Endothelial cell of umbilical vein (primary cell): Measurements from ENCODE around the gene BCAS3. TPM values are rescaled to one million over a fixed set of nuclear protein-coding genes. Genes with fewer than 3 reads are reported as not detected.

Experiments used
- BruUV-seq: library from RNA; stranded (reverse); fragments of 400-500 nt; replicated peaks from 2 replicates; lab custom pipeline; 2021; lab: Mats Ljungman, UMichigan
- CTCF ChIA-PET: fragments of 300-600, 350-600 bp; sonication (Branson Sonifier 250); formaldehyde crosslinking; loops from one replicate; lab custom pipeline; 2021; ENCODE audit warnings: antibody characterized with exemption, inconsistent platforms; lab: Charles Lee
- POLR2A ChIA-PET: fragments of 300-600, 350-600 bp; sonication (Branson Sonifier 250); formaldehyde crosslinking; loops from one replicate; lab custom pipeline; 2021; ENCODE audit warnings: antibody characterized with exemption, inconsistent platforms; lab: Charles Lee
- DNase-seq: peaks from one replicate; pipeline ENCODE4 v3.0.0-alpha.2; 2011; ENCODE audit warnings: low read depth, low spot score
- FAIRE-seq: peaks from 2 replicates; lab custom pipeline; 2011; peaks lifted over from hg19 to GRCh38; lab: Jason Lieb, UNC
- H2AFZ ChIP-seq: 2 replicates; pipeline ENCODE4 v1.6.0; 2012; ENCODE audit warnings: low read depth, low read length, control low read depth, inconsistent platforms
- H3K27ac ChIP-seq: 2 replicates; pipeline ENCODE4 v1.5.1; 2011; ENCODE audit warnings: low read depth, mild to moderate bottlenecking, control low read depth, low read length, moderate library complexity; ENCODE audit not compliant: insufficient read depth
- H3K27me3 ChIP-seq, 2 experiments: 2 replicates each; pipeline versions ENCODE4 v1.6.0 to v1.6.1; 2011; ENCODE audit warnings: low read length in 2 of 2, mixed read lengths in 1 of 2; ENCODE audit not compliant: control insufficient read depth in 2 of 2, insufficient read depth in 2 of 2
- H3K36me3 ChIP-seq, 2 experiments: 2 replicates in 1 of 2; 3 replicates in 1 of 2; pipeline ENCODE4 v1.5.1; 2011; ENCODE audit warnings: low read length in 2 of 2, mild to moderate bottlenecking in 1 of 2, moderate library complexity in 1 of 2; ENCODE audit not compliant: control insufficient read depth in 2 of 2, insufficient read depth in 2 of 2; ENCODE audit errors: extremely low read depth in 1 of 2
- H3K4me1 ChIP-seq: 3 replicates; pipeline ENCODE4 v1.5.1; 2011; ENCODE audit warnings: mild to moderate bottlenecking, low read length; ENCODE audit not compliant: control insufficient read depth, insufficient read depth; ENCODE audit errors: extremely low read depth
- H3K4me2 ChIP-seq: 2 replicates; pipeline ENCODE4 v1.6.1; 2011; ENCODE audit warnings: low read length, control low read depth, mixed read lengths; ENCODE audit not compliant: insufficient read depth
- H3K4me3 ChIP-seq, 3 experiments: fragments of 200-600 bp in 1 of 3; sonication (generic), shearing (Covaris generic) in 1 of 3; replicated peaks in 1 of 3; 2 replicates each; pipeline ENCODE4 v1.5.1; 2011 to 2016; ENCODE audit warnings: control low read depth in 3 of 3, low read length in 3 of 3, mild to moderate bottlenecking in 2 of 3, inconsistent platforms in 1 of 3, low read depth in 1 of 3, moderate library complexity in 1 of 3; ENCODE audit not compliant: insufficient read depth in 1 of 3
- H3K79me2 ChIP-seq: 2 replicates; pipeline ENCODE4 v1.6.0; 2012; ENCODE audit warnings: low read length, inconsistent platforms; ENCODE audit not compliant: control insufficient read depth, insufficient read depth
- H3K9ac ChIP-seq: replicated peaks from 2 replicates; pipeline ENCODE3; 2011; ENCODE audit warnings: low read length, control low read depth; ENCODE audit not compliant: insufficient read depth; ENCODE audit errors: extremely low read depth
- H3K9me1 ChIP-seq: replicated peaks from 3 replicates; pipeline ENCODE4 v1.6.0; 2011; ENCODE audit warnings: mild to moderate bottlenecking, low read length; ENCODE audit not compliant: control insufficient read depth, insufficient read depth; ENCODE audit errors: extremely low read depth
- H3K9me3 ChIP-seq: replicated peaks from 2 replicates; pipeline ENCODE4 v1.5.1; 2012; ENCODE audit warnings: low read length, inconsistent platforms; ENCODE audit not compliant: control insufficient read depth, insufficient read depth
- H4K20me1 ChIP-seq: replicated peaks from 2 replicates; pipeline ENCODE3; 2011; ENCODE audit warnings: mild to moderate bottlenecking, low read length; ENCODE audit not compliant: control insufficient read depth, insufficient read depth; ENCODE audit errors: extremely low read depth
- EZH2 ChIP-seq: IDR thresholded peaks from 2 replicates; pipeline ENCODE4 v1.6.1; 2012; ENCODE audit warnings: borderline replicate concordance, low read depth, mild to moderate bottlenecking, moderate library complexity, low read length, inconsistent platforms; ENCODE audit not compliant: severe bottlenecking
- FOS ChIP-seq: IDR thresholded peaks from 2 replicates; pipeline ENCODE4 v1.6.1; 2011; ENCODE audit warnings: mild to moderate bottlenecking, low read length, moderate library complexity, borderline replicate concordance; ENCODE audit not compliant: insufficient read depth
- GATA2 ChIP-seq: IDR thresholded peaks from 2 replicates; pipeline ENCODE4 v1.7.0; 2011; ENCODE audit warnings: low read depth, mild to moderate bottlenecking, moderate library complexity, mixed read lengths, low read length; ENCODE audit not compliant: insufficient read length, insufficient read depth
- JUN ChIP-seq: IDR thresholded peaks from 2 replicates; pipeline ENCODE4 v1.6.1; 2011; ENCODE audit warnings: borderline replicate concordance, low read depth; ENCODE audit not compliant: insufficient read length, insufficient read depth
- MAX ChIP-seq: IDR thresholded peaks from 2 replicates; pipeline ENCODE4 v1.6.1; 2011; ENCODE audit not compliant: insufficient read depth, insufficient read length
- MYC ChIP-seq: IDR thresholded peaks from one replicate; pipeline ENCODE4 v1.6.1; 2011; ENCODE audit warnings: mild to moderate bottlenecking, low read depth, low read length
- POLR2A ChIP-seq: IDR thresholded peaks from 2 replicates; pipeline ENCODE4 v1.6.1; 2012; ENCODE audit warnings: low read depth, mild to moderate bottlenecking, control low read depth, low read length
- POLR2AphosphoS5 ChIP-seq: IDR thresholded peaks from 2 replicates; pipeline ENCODE4 v1.6.1; 2012; ENCODE audit warnings: low read depth, mild to moderate bottlenecking, control low read depth, low read length, moderate library complexity; ENCODE audit not compliant: insufficient read depth
- dilution Hi-C: fragments of 300-500 bp; cut with MboI; formaldehyde crosslinking; loops from one replicate; pipeline ENCODE4 v1.15.0; 2019; ENCODE audit warnings: low sequenced_read_pairs; ENCODE audit not compliant: extremely low pct_ligation_motif_present
- intact Hi-C: fragments of 100-400 bp; cut with micrococcal nuclease; formaldehyde crosslinking; loops from one replicate; pipeline ENCODE4 v1.10.0; 2022
- polyA plus RNA-seq, 4 experiments: library from polyadenylated mRNA; depleted of rRNA in 3 of 4; stranded (reverse) in 3 of 4; unstranded in 1 of 4; fragments of >200 nt; gene quantifications; 2 replicates each; pipeline versions ENCODE4 v1.2.1 to v1.2.3, GENCODE V29; 2011 to 2012; ENCODE audit warnings: missing spikeins in 1 of 4
- total RNA-seq: library from RNA; stranded (reverse); gene quantifications from 2 replicates; pipeline ENCODE4 v1.2.3, GENCODE V29; 2021
- TF ChIP-seq, protein P1 (sequence below), 2 donors: IDR thresholded peaks; 1 replicate in 1 of 2; 2 replicates in 1 of 2; pipeline ENCODE4 v1.5.1; 2011; ENCODE audit warnings: low read length in 2 of 2, mild to moderate bottlenecking in 2 of 2, moderate library complexity in 2 of 2, control low read depth in 1 of 2, inconsistent platforms in 1 of 2, low read depth in 1 of 2; ENCODE audit not compliant: insufficient read depth in 1 of 2; ENCODE audit errors: extremely low read depth in 1 of 2

The BCAS3 gene
- total and polyA plus RNA-seq, 2 donors (not counting 3 experiments of a cell fraction or from before 2014, with no cell fraction given): 8.2 to 16.0 TPM

DNA sequence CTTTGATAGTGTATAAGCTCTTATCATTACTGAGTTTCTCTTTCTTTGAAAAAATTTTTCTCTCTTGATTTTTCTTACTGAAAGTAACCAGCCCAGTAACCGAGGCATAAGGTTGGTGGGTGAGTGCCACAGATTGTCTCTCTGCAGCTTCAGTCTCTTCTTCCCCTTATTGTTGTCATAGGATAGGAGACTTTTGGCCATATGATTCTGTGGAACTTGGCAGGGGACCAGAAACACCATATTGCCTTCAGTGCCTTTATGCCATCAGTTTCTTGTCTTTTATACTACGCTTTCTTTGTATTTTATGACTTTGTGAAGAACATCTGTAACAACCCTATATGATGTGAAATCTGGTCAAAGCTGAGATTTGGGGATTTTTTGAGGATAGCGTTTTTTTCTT is 380.4 kb downstream of the BCAS3 start:
- no peak overlapping the region for H3K4me2 ChIP-seq
- ChIA-PET POLR2A (no interaction called here), CTCF (interaction anchor here (1.4 to 1.6 kb wide), 2 partner anchors 12 to 14 kb away, joined by 3 to 4 read pairs; no protein-coding TSS in a partner anchor)
- H4K20me1 ChIP-seq: no peaks in the 10 kb centered on the region
- H3K4me1 ChIP-seq: peaks cover 16% of the 10 kb centered on the region
- TF ChIP-seq GATA2 (no peak), POLR2AphosphoS5 (no peak), POLR2A (no peak), MYC (no peak), FOS (no peak), MAX (no peak), JUN (no peak), EZH2 (no peak)
- TF ChIP-seq, protein P1, sequence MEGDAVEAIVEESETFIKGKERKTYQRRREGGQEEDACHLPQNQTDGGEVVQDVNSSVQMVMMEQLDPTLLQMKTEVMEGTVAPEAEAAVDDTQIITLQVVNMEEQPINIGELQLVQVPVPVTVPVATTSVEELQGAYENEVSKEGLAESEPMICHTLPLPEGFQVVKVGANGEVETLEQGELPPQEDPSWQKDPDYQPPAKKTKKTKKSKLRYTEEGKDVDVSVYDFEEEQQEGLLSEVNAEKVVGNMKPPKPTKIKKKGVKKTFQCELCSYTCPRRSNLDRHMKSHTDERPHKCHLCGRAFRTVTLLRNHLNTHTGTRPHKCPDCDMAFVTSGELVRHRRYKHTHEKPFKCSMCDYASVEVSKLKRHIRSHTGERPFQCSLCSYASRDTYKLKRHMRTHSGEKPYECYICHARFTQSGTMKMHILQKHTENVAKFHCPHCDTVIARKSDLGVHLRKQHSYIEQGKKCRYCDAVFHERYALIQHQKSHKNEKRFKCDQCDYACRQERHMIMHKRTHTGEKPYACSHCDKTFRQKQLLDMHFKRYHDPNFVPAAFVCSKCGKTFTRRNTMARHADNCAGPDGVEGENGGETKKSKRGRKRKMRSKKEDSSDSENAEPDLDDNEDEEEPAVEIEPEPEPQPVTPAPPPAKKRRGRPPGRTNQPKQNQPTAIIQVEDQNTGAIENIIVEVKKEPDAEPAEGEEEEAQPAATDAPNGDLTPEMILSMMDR (IDR thresholded peaks at IDR 0.05; ENCODE audit: extremely low read depth in 1 of 2, insufficient read depth in 1 of 2, low read depth in 1 of 2, low read length in 2 of 2): no peak
- no peak for DNase-seq
- no peak for FAIRE-seq
- no peak overlapping the region for H3K9ac ChIP-seq
- intact Hi-C loops (no loop called here), dilution Hi-C loops (no loop called here)
- no peaks in the 10 kb centered on the region for H3K79me2 ChIP-seq
- H2AFZ ChIP-seq: no peak overlapping the region
- no peaks in the 10 kb centered on the region for H3K27me3 ChIP-seq
- no peaks in the 10 kb centered on the region for H3K36me3 ChIP-seq
- H3K9me1 ChIP-seq: no peaks in the 10 kb centered on the region
- no TSS peak for BruUV-seq
- no peaks in the 10 kb centered on the region for H3K9me3 ChIP-seq
- no peak overlapping the region for H3K27ac ChIP-seq
- no peak overlapping the region for H3K4me3 ChIP-seq
